Endothelial cell of umbilical vein (primary cell): ENCODE measurements around the gene HSD3B1. TPM values are rescaled to one million over a fixed set of nuclear protein-coding genes. Genes with fewer than 3 reads are reported as not detected.

Source experiments
- BruUV-seq: library from RNA; stranded (reverse); fragments of 400-500 nt; replicated peaks from 2 replicates; lab custom pipeline; 2021; lab: Mats Ljungman, UMichigan
- CTCF ChIA-PET: fragments of 300-600, 350-600 bp; sonication (Branson Sonifier 250); formaldehyde crosslinking; loops from one replicate; lab custom pipeline; 2021; ENCODE audit warnings: antibody characterized with exemption, inconsistent platforms; lab: Charles Lee
- POLR2A ChIA-PET: fragments of 300-600, 350-600 bp; sonication (Branson Sonifier 250); formaldehyde crosslinking; loops from one replicate; lab custom pipeline; 2021; ENCODE audit warnings: antibody characterized with exemption, inconsistent platforms; lab: Charles Lee
- DNase-seq: peaks from one replicate; pipeline ENCODE4 v3.0.0-alpha.2; 2011; ENCODE audit warnings: low read depth, low spot score
- FAIRE-seq: peaks from 2 replicates; lab custom pipeline; 2011; peaks lifted over from hg19 to GRCh38; lab: Jason Lieb, UNC
- H2AFZ ChIP-seq: 2 replicates; pipeline ENCODE4 v1.6.0; 2012; ENCODE audit warnings: low read depth, low read length, control low read depth, inconsistent platforms
- H3K27ac ChIP-seq: 2 replicates; pipeline ENCODE4 v1.5.1; 2011; ENCODE audit warnings: low read depth, mild to moderate bottlenecking, control low read depth, low read length, moderate library complexity; ENCODE audit not compliant: insufficient read depth
- H3K27me3 ChIP-seq, 2 experiments: 2 replicates each; pipeline versions ENCODE4 v1.6.0 to v1.6.1; 2011; ENCODE audit warnings: low read length in 2 of 2, mixed read lengths in 1 of 2; ENCODE audit not compliant: control insufficient read depth in 2 of 2, insufficient read depth in 2 of 2
- H3K36me3 ChIP-seq, 2 experiments: 2 replicates in 1 of 2; 3 replicates in 1 of 2; pipeline ENCODE4 v1.5.1; 2011; ENCODE audit warnings: low read length in 2 of 2, mild to moderate bottlenecking in 1 of 2, moderate library complexity in 1 of 2; ENCODE audit not compliant: control insufficient read depth in 2 of 2, insufficient read depth in 2 of 2; ENCODE audit errors: extremely low read depth in 1 of 2
- H3K4me1 ChIP-seq: 3 replicates; pipeline ENCODE4 v1.5.1; 2011; ENCODE audit warnings: mild to moderate bottlenecking, low read length; ENCODE audit not compliant: control insufficient read depth, insufficient read depth; ENCODE audit errors: extremely low read depth
- H3K4me2 ChIP-seq: 2 replicates; pipeline ENCODE4 v1.6.1; 2011; ENCODE audit warnings: low read length, control low read depth, mixed read lengths; ENCODE audit not compliant: insufficient read depth
- H3K4me3 ChIP-seq, 3 experiments: fragments of 200-600 bp in 1 of 3; sonication (generic), shearing (Covaris generic) in 1 of 3; replicated peaks in 1 of 3; 2 replicates each; pipeline ENCODE4 v1.5.1; 2011 to 2016; ENCODE audit warnings: control low read depth in 3 of 3, low read length in 3 of 3, mild to moderate bottlenecking in 2 of 3, inconsistent platforms in 1 of 3, low read depth in 1 of 3, moderate library complexity in 1 of 3; ENCODE audit not compliant: insufficient read depth in 1 of 3
- H3K79me2 ChIP-seq: 2 replicates; pipeline ENCODE4 v1.6.0; 2012; ENCODE audit warnings: low read length, inconsistent platforms; ENCODE audit not compliant: control insufficient read depth, insufficient read depth
- H3K9ac ChIP-seq: replicated peaks from 2 replicates; pipeline ENCODE3; 2011; ENCODE audit warnings: low read length, control low read depth; ENCODE audit not compliant: insufficient read depth; ENCODE audit errors: extremely low read depth
- H3K9me1 ChIP-seq: replicated peaks from 3 replicates; pipeline ENCODE4 v1.6.0; 2011; ENCODE audit warnings: mild to moderate bottlenecking, low read length; ENCODE audit not compliant: control insufficient read depth, insufficient read depth; ENCODE audit errors: extremely low read depth
- H3K9me3 ChIP-seq: replicated peaks from 2 replicates; pipeline ENCODE4 v1.5.1; 2012; ENCODE audit warnings: low read length, inconsistent platforms; ENCODE audit not compliant: control insufficient read depth, insufficient read depth
- H4K20me1 ChIP-seq: replicated peaks from 2 replicates; pipeline ENCODE3; 2011; ENCODE audit warnings: mild to moderate bottlenecking, low read length; ENCODE audit not compliant: control insufficient read depth, insufficient read depth; ENCODE audit errors: extremely low read depth
- EZH2 ChIP-seq: IDR thresholded peaks from 2 replicates; pipeline ENCODE4 v1.6.1; 2012; ENCODE audit warnings: borderline replicate concordance, low read depth, mild to moderate bottlenecking, moderate library complexity, low read length, inconsistent platforms; ENCODE audit not compliant: severe bottlenecking
- FOS ChIP-seq: IDR thresholded peaks from 2 replicates; pipeline ENCODE4 v1.6.1; 2011; ENCODE audit warnings: mild to moderate bottlenecking, low read length, moderate library complexity, borderline replicate concordance; ENCODE audit not compliant: insufficient read depth
- GATA2 ChIP-seq: IDR thresholded peaks from 2 replicates; pipeline ENCODE4 v1.7.0; 2011; ENCODE audit warnings: low read depth, mild to moderate bottlenecking, moderate library complexity, mixed read lengths, low read length; ENCODE audit not compliant: insufficient read length, insufficient read depth
- JUN ChIP-seq: IDR thresholded peaks from 2 replicates; pipeline ENCODE4 v1.6.1; 2011; ENCODE audit warnings: borderline replicate concordance, low read depth; ENCODE audit not compliant: insufficient read length, insufficient read depth
- MYC ChIP-seq: IDR thresholded peaks from one replicate; pipeline ENCODE4 v1.6.1; 2011; ENCODE audit warnings: mild to moderate bottlenecking, low read depth, low read length
- POLR2A ChIP-seq: IDR thresholded peaks from 2 replicates; pipeline ENCODE4 v1.6.1; 2012; ENCODE audit warnings: low read depth, mild to moderate bottlenecking, control low read depth, low read length
- POLR2AphosphoS5 ChIP-seq: IDR thresholded peaks from 2 replicates; pipeline ENCODE4 v1.6.1; 2012; ENCODE audit warnings: low read depth, mild to moderate bottlenecking, control low read depth, low read length, moderate library complexity; ENCODE audit not compliant: insufficient read depth
- dilution Hi-C: fragments of 300-500 bp; cut with MboI; formaldehyde crosslinking; loops from one replicate; pipeline ENCODE4 v1.15.0; 2019; ENCODE audit warnings: low sequenced_read_pairs; ENCODE audit not compliant: extremely low pct_ligation_motif_present
- intact Hi-C: fragments of 100-400 bp; cut with micrococcal nuclease; formaldehyde crosslinking; loops from one replicate; pipeline ENCODE4 v1.10.0; 2022
- polyA plus RNA-seq, 4 experiments: library from polyadenylated mRNA; depleted of rRNA in 3 of 4; stranded (reverse) in 3 of 4; unstranded in 1 of 4; fragments of >200 nt; gene quantifications; 2 replicates each; pipeline versions ENCODE4 v1.2.1 to v1.2.3, GENCODE V29; 2011 to 2012; ENCODE audit warnings: missing spikeins in 1 of 4
- total RNA-seq: library from RNA; stranded (reverse); gene quantifications from 2 replicates; pipeline ENCODE4 v1.2.3, GENCODE V29; 2021
- TF ChIP-seq, protein P1 (sequence below), 2 donors: IDR thresholded peaks; 1 replicate in 1 of 2; 2 replicates in 1 of 2; pipeline ENCODE4 v1.5.1; 2011; ENCODE audit warnings: low read length in 2 of 2, mild to moderate bottlenecking in 2 of 2, moderate library complexity in 2 of 2, control low read depth in 1 of 2, inconsistent platforms in 1 of 2, low read depth in 1 of 2; ENCODE audit not compliant: insufficient read depth in 1 of 2; ENCODE audit errors: extremely low read depth in 1 of 2
- TF ChIP-seq, protein P2 (sequence below): IDR thresholded peaks from 2 replicates; pipeline ENCODE4 v1.6.1; 2011; ENCODE audit not compliant: insufficient read depth, insufficient read length

Gene HSD3B1
- total and polyA plus RNA-seq, 2 donors (not counting 3 experiments of a cell fraction or from before 2014, with no cell fraction given): not detected

DNA sequence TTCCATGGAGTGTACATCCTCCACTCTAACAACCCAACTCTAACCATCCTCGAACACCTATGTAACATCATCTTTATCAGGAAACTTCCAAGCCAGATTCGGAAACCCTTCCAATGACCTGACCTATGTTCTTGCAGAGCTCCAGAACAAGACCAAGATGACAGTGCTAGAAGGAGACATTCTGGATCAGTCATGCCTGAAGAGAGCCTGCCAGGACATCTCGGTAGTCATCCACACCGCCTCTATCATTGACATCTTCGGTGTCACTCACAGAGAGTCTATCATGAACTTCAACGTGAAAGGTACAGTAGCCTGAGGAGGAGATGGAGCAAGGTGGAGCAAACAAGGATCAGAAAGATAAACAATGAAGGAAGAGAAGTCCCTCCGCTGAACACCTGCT is 36.1 kb upstream of the HSD3B1 start:
- Histone ChIP-seq H4K20me1 (no peaks in the 10 kb centered on the region), H3K9me3 (no peaks in the 10 kb centered on the region), H3K4me1 (no peaks in the 10 kb centered on the region), H3K79me2 (no peaks in the 10 kb centered on the region), H3K9ac (no peak overlapping the region), H3K27me3 (no peaks in the 10 kb centered on the region), H3K4me2 (no peak overlapping the region), H3K4me3 (no peak overlapping the region), H3K36me3 (no peaks in the 10 kb centered on the region), H3K9me1 (no peaks in the 10 kb centered on the region), H3K27ac (no peak overlapping the region), H2AFZ (no peak overlapping the region)
- dilution Hi-C loops (no loop called here), intact Hi-C loops (no loop called here)
- BruUV-seq: no TSS peak
- CTCF ChIA-PET: no interaction called here
- TF ChIP-seq FOS (no peak), GATA2 (no peak), EZH2 (no peak), JUN (no peak), POLR2A (no peak), POLR2AphosphoS5 (no peak), MYC (no peak)
- TF ChIP-seq, protein P1, sequence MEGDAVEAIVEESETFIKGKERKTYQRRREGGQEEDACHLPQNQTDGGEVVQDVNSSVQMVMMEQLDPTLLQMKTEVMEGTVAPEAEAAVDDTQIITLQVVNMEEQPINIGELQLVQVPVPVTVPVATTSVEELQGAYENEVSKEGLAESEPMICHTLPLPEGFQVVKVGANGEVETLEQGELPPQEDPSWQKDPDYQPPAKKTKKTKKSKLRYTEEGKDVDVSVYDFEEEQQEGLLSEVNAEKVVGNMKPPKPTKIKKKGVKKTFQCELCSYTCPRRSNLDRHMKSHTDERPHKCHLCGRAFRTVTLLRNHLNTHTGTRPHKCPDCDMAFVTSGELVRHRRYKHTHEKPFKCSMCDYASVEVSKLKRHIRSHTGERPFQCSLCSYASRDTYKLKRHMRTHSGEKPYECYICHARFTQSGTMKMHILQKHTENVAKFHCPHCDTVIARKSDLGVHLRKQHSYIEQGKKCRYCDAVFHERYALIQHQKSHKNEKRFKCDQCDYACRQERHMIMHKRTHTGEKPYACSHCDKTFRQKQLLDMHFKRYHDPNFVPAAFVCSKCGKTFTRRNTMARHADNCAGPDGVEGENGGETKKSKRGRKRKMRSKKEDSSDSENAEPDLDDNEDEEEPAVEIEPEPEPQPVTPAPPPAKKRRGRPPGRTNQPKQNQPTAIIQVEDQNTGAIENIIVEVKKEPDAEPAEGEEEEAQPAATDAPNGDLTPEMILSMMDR (IDR thresholded peaks at IDR 0.05; ENCODE audit: extremely low read depth in 1 of 2, insufficient read depth in 1 of 2, low read depth in 1 of 2, low read length in 2 of 2): no peak
- TF ChIP-seq, protein P2, sequence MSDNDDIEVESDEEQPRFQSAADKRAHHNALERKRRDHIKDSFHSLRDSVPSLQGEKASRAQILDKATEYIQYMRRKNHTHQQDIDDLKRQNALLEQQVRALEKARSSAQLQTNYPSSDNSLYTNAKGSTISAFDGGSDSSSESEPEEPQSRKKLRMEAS: no peak
- POLR2A ChIA-PET: no interaction called here
- DNase-seq (no peak), FAIRE-seq (no peak)
